ENCODE data around the gene ZDHHC5.
A peak's percentile ranks its signal among the peaks of the same experiment; 100 is the strongest.

The ZDHHC5 gene

DNA sequence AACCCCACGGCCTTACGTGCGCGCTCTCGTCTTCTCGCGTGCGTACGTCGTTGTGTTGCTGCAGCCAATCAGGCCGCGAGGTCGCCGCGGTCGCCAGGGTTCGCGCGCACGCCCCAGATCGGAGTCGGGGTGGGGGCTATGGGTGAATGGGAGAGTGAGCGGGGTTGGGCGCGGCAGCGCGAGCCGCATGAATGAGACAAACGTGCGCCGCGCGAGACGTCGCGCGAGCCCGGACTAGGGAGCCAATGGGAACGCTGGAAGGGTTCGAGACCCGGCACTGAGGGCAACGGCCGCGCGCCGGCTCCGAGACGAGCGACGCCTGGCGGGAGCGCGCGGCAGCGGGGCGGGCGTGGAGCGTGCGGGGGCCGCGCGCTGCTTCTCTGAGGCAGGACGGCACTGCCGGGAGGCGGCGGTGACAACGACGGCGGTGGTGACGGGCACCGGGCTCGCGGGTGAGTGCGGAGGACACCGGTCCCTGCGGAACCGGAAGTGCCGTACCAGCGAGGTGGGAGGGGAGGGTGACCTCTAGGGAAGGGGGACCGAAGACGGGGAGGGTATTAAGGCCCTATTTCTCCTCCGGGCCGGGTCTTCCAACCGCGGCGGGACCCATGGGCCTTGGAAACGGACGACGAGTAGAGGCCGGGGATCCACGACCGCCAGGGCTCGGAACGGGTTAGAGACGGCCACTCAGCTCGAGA lies at the start of gene ZDHHC5:
ZDHHC5 (plus strand) TSS at position 379 of the 698 bp plus-strand sequence. CDS start 4,977 bp downstream, outside the sequence.
- peak; percentile 99 for DNase-seq (ENCODE audit: low spot score)

GRCh38 chr11:57618438-57618837 lies 49.5 kb upstream of the ZDHHC5 start:
- no peak for DNase-seq (ENCODE audit: low spot score)

DNA sequence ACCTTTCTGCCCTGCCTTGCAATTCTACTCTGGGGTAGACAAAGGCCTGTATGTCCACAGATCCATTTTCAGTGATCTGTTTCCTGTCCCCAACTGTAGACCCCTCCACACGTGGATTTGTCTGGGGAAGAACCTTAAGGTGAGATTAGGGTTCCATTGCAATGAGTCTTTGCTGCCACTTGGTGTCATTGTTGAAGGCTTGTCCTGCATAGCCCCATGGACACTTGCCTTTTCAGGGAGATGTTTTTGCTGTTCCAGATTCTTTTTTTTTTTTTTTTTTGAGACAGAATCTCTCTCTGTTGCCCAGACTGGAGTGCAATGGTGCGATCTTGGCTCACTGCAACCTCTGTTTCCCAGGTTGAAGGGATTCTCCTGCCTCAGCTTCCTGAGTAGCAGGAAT lies 48.6 kb upstream of the ZDHHC5 start:
- DNase-seq (ENCODE audit: low spot score) = no peak

DNA sequence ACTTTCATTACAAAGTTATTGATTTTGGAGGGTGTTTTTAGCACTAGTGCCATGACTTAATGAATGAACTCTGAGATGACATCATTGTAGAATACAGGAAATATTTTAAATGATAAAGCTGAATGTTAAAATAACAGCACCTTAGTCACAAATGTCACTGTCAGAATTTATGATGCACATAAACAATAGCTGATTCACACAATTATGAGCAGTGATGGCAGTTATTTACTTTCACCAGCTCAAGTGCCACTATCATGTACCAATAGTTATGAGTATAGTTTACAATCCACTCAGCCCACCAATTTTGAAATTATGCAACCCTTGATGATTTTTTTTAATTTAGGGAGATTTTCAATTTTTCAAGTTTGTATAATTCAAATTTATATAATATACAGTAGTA lies 47.4 kb upstream of the ZDHHC5 start:
- no peak for DNase-seq (ENCODE audit: low spot score)

GRCh38 chr11:57622263-57622662 lies 45.7 kb upstream of the ZDHHC5 start:
- no peak for DNase-seq (ENCODE audit: low spot score)

- no peak for DNase-seq (ENCODE audit: low spot score)
Observed at GRCh38 chr11:57624864-57625263, 43.0 kb upstream of the ZDHHC5 start.

DNA sequence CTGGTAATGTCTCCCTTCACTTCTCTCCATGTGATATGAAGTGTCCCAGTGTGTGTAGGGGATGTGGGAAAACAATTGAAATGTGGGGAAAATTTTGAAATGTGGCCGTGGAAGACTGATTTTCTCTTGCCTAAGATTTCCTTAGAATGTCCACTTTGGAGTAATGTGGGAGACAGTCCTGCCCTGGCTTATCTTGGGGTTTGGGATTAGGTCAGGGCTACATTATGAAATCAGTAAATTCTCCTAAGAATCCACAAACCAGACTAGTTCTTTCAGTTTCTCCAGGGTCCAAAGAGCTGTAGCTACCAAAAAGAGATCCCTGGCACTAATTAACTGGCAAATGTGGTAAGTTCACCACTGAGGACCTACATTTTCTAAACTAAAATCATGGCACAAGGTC lies 41.0 kb upstream of the ZDHHC5 start:
- no peak for DNase-seq (ENCODE audit: low spot score)

DNA sequence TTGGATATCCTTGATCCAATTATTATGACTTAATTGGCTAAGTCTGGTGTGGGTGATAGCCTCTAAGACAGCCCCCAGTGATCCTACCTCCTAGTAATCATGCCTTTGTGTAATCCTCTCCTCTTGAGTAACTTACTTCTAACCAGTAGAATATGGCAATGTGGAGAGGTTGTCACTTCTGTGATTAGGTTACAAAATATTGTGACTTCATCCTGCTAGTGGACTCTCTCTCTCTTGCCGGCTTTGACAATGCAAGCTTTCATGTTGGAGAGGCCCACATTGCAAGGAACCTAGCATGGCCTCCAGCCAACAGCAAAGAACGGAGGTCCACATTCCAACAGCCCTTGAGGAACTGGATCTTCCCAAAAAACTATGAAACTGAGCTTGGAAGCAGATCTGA lies 37.7 kb upstream of the ZDHHC5 start:
- DNase-seq (ENCODE audit: low spot score) = no peak

DNA sequence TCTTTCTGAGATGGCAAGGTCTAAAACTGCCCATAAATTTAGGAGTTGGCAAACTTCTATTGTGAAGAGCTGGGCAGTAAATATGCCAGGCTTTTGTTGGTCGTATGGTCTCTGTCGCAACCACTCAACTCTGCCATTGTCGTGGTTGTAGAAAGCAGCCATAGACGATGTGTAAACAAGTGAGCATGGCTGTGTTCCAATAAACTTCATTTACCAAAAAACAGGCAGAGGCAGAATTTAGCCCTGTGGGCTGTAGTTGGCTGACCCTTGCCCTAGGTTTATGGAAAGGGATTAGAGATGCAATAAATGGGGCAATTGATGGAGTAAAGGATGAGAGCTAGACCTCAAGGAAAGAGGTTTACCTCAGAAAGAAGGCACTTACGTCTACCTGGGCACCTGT lies 35.8 kb upstream of the ZDHHC5 start:
- DNase-seq (ENCODE audit: low spot score) = no peak

DNA sequence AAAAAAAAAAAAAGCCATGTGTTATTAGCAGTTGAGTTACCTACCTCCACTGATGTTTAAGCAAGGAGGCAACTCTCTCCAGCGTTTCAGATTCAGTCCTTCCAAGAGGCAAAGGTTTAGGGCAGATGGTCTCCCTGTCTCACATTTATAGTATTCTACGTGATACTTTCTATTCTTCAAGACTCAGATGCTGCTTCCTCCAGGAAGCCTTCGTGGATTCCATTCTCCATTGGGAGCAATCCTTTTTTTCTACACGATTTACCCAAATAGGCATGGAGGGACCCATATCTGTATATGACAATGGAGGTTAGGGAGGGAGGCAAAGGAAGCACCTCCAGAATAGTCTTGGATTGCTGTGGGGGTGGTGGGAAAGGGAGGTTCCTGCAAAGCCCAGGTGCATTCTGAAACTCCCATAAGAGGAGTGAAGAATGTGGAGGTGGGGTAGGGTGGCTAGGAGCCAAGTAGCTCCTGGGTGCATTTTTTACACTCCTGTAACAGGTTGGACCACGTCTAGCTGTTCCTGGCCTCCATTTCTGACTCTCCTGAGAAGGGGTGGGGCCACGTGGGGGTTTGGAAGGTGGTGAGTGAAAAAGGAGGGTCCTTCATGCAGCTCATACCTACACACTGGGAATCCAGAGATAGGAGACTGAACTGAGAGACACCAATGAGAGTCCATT lies 34.4 kb upstream of the ZDHHC5 start:
- no peak for DNase-seq (ENCODE audit: low spot score)

- DNase-seq (ENCODE audit: low spot score) = no peak
Observed at GRCh38 chr11:57634311-57634710, 33.6 kb upstream of the ZDHHC5 start.

GRCh38 chr11:57635246-57635645 lies 32.7 kb upstream of the ZDHHC5 start:
- DNase-seq (ENCODE audit: low spot score) = no peak

DNA sequence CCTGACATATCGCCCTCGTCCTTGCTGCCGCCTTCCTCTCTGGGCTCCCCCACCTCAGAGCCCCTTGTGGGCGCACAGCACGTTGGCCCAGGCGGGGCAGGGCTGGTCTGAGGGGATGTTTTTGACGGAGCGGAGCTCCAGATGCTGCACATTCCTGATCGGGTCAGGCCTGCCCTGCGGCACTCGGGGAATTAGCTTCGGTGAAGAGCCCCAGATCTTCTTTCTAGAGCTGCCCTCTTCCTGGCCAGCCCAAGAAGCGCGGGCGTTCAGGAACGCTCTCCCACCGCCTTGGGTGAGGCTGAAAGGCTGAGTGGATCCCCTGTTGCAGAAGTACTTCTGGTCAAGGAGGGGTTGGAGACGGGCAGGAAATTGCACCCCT lies 30.3 kb upstream of the ZDHHC5 start:
- peak; percentile 89 for DNase-seq (ENCODE audit: low spot score)

DNA sequence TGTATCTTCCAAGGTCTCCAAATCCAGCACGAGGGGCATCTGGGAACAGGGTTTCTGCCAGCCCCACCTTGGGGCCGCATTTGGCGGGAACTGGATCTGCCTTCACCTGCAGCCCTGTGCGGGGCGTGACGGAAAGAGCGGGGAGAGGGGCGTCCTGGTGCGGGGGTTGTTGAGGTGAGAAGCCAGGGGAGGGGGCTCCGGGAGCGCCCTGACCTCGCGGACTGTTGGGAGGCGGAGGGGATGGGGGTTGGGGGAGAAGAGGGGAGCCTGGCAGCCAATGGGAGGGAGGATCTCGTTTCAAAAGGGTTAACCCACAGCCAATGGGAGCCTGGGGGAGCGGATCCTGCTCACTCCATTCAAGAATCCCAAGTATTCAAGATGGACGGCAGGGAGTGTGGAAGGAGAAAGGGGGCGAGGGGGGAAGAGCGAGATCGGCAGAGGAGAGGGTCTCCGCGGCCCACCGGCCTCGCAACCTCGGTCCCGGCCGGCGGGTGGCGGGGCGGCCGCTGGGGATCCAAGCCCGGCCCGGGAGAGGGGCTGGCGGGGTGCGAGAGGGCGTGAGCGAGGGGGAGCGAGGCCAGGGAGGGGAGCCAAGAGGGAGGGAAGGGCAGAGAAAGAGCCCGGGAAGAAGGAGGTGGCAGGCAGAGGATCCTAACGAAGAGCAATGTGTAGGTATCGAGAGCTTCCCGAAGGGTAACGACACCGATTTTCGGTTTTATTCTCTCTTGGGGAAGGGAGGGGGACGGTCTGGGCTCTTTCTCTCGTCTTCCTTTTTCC lies 29.7 kb upstream of the ZDHHC5 start:
- DNase-seq (ENCODE audit: low spot score) = peak; percentile 94

- no peak for DNase-seq (ENCODE audit: low spot score)
Observed at GRCh38 chr11:57638811-57639320, 29.0 kb upstream of the ZDHHC5 start.

- peak; percentile 98 for DNase-seq (ENCODE audit: low spot score)
Observed at GRCh38 chr11:57639321-57640067, 28.4 kb upstream of the ZDHHC5 start.

DNA sequence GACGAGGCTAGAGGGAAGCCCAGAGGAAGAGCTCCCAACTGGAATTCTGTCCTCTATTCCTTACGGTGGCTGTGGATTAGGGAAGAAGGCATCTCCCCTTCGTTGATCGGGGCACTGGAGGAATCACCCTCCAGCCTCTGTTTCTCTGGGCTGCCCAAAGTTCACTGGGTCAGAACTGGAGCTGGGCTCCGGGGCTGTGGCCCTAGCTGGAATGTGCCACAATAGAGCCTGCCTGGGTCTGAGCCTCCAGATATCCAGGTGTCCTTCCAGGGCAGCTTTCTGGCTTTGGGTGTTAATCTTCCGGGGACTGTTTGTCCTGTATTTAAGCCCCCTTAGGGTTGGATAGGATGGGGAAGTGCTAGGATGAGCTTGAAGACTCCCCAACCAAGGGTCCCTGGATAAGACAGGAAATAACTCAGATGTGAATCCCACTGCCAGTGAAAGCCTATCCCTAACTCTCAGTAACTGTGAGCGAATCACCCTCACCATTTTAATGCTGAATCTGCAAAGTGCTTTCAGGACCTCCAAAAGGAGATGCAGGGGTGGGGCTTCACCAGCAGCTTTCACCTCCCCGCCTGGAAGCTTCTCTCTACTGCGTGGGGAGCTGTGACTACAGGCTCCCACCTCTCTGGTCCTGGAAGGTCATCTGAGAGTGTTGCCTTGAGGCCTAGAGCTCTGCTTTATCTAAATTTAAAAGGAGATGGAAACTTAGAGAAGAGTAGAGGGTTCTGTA lies 27.7 kb upstream of the ZDHHC5 start:
- DNase-seq (ENCODE audit: low spot score) = no peak

GRCh38 chr11:57641011-57641807 lies 26.7 kb upstream of the ZDHHC5 start:
- peak; percentile 62 for DNase-seq (ENCODE audit: low spot score)

DNA sequence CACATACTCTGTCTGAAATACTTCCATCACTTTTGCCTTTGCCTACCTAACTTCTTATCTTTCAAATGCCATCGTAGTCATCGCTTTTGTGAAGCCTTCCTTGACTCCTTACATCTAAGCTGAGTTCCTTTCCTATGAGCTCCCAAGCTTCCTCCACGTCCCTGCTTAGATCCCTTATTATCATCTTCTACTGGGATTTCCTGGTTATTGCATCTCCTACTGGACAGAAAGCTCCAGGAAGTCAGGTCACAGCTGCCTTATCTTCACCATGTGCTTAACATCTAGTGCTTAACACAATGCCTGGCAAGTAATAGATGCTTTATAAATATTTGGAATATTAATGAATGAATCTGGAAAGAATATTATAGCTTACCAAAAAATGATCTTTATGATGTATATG lies 24.1 kb upstream of the ZDHHC5 start:
- no peak for DNase-seq (ENCODE audit: low spot score)
